Small intestine (tissue), 7 donors: ENCODE results near the gene EXT2. TPM values are rescaled to one million over a fixed set of nuclear protein-coding genes. Genes with fewer than 3 reads are reported as not detected.
A peak's percentile ranks its signal among the peaks of the same experiment; 100 is the strongest.

ENCODE experiments used
- DNase-seq, 2 donors: peaks; one replicate each; pipeline versions ENCODE4 v3.0.0 to v3.0.0-alpha.2; 2013
- FAIRE-seq: peaks from 2 replicates; lab custom pipeline; 2012; peaks lifted over from hg19 to GRCh38; lab: Jason Lieb, UNC
- H3K27ac ChIP-seq, 3 donors: one replicate each; pipeline ENCODE4 v1.5.1; 2013; ENCODE audit warnings: low read length in 2 of 3, mild to moderate bottlenecking in 2 of 3, control low read depth in 1 of 3, inconsistent platforms in 1 of 3, low read depth in 1 of 3, moderate library complexity in 1 of 3
- H3K27me3 ChIP-seq, 3 donors: one replicate each; pipeline ENCODE4 v1.6.1; 2013; ENCODE audit warnings: low read length in 3 of 3, inconsistent platforms in 1 of 3; ENCODE audit not compliant: control insufficient read depth in 3 of 3, insufficient read depth in 3 of 3
- H3K36me3 ChIP-seq, 3 donors: one replicate each; pipeline ENCODE4 v1.6.1; 2013; ENCODE audit warnings: low read length in 3 of 3, inconsistent platforms in 1 of 3, low read depth in 1 of 3, mild to moderate bottlenecking in 1 of 3, moderate library complexity in 1 of 3; ENCODE audit not compliant: control insufficient read depth in 3 of 3, insufficient read depth in 2 of 3
- H3K4me1 ChIP-seq, 3 donors: one replicate each; pipeline ENCODE4 v1.6.1; 2013; ENCODE audit warnings: low read length in 2 of 3, inconsistent platforms in 1 of 3, low read depth in 1 of 3, mild to moderate bottlenecking in 1 of 3, moderate library complexity in 1 of 3; ENCODE audit not compliant: control insufficient read depth in 3 of 3, insufficient read depth in 2 of 3
- H3K4me3 ChIP-seq, 3 donors: one replicate each; pipeline ENCODE4 v1.5.1; 2013; ENCODE audit warnings: low read length in 3 of 3, control low read depth in 1 of 3, inconsistent platforms in 1 of 3, low read depth in 1 of 3, mild to moderate bottlenecking in 1 of 3, moderate library complexity in 1 of 3
- H3K9me3 ChIP-seq, 2 donors: one replicate each; pipeline ENCODE4 v1.6.1; 2013; ENCODE audit warnings: low read depth in 1 of 2, low read length in 1 of 2; ENCODE audit not compliant: control insufficient read depth in 2 of 2, insufficient read depth in 1 of 2
- WGBS, 3 donors: extraction: QIAGEN DNeasy Blood & Tissue Kit; methylation state at CpG; one replicate each; pipeline ENCODE4 v1.1.7; 2013; 5-methylcytosine and 5-hydroxymethylcytosine counted together
- polyA plus RNA-seq, 4 donors: library from polyadenylated mRNA; stranded (reverse) in 3 of 4; unstranded in 1 of 4; fragments of 200-250 nt in 3 of 4; fragments of 120-200 nt in 1 of 4; gene quantifications; one replicate each; pipeline versions ENCODE4 v1.2.1 to v1.2.3, GENCODE V29; 2013
- donor health status: healthy with polysubstance abuse.
- donor health status: control.
- donor health status: control.
- donor health status: Bipolar disorder and iron deficiency.
- donor health status: healthy.

EXT2 gene
- polyA plus RNA-seq, 4 donors: 18.6 to 47.1 (median 28.6) TPM

DNA sequence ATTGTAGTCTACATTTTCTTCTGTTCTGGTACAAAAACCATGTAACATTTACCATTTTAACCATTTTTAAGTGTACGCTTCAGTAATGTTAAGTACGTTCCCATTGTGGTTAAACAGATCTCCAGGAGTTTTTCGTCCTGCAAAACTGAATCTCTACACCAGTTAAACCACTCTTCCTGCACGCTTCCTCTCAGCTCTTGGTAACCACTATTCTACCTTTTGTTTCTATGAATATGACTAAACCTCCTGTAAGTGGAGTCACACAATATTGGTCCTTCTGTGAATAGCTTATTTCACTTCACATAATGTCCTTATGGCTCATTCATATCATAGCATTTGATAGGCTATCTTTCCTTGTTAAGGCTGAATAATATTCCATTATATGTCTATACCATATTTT lies 7.1 kb upstream of the EXT2 start:
- no peak for DNase-seq
- Histone ChIP-seq H3K4me3 (no peak overlapping the region), H3K27me3 (no peaks in the 10 kb centered on the region), H3K9me3 (peaks cover 0 to 3% of the 10 kb centered on the region in 2 donors), H3K4me1 (no peaks in the 10 kb centered on the region), H3K36me3 (peaks cover 0 to 7% (median 0%) of the 10 kb centered on the region in 3 donors), H3K27ac (no peak overlapping the region)
- 78 to 97% (median 84%) methylated on average over 4 of the region's 4 CpGs for WGBS, 3 donors
- FAIRE-seq: no peak

DNA sequence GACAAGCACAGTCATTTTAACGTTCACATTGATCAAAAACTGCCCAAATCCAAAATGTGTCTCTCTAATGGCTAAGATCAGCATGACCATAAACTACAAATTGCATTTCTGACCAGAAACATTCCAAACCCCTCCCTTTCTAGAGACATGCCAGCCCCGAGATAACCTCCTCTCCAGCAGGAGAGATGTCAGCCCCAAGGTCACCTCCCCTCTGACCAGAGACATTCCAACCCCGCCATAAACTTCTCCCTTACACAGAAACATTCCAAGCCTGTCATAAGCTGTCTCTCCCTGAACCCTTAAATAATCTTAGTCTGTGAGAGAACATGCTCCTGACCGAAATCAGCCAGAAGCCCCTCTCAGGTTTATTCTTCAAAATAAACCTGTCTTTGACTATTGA lies 6.6 kb upstream of the EXT2 start:
- H3K27me3 ChIP-seq: no peaks in the 10 kb centered on the region
- no peak overlapping the region for H3K27ac ChIP-seq
- DNase-seq: no peak
- H3K9me3 ChIP-seq: peaks cover 0 to 3% of the 10 kb centered on the region in 2 donors
- H3K4me3 ChIP-seq: no peak overlapping the region
- FAIRE-seq: no peak
- peaks cover 0 to 3% (median 0%) of the 10 kb centered on the region in 3 donors for H3K36me3 ChIP-seq
- H3K4me1 ChIP-seq: no peaks in the 10 kb centered on the region
- 87 to 93% (median 93%) methylated on average over 4 of the region's 4 CpGs for WGBS, 3 donors

DNA sequence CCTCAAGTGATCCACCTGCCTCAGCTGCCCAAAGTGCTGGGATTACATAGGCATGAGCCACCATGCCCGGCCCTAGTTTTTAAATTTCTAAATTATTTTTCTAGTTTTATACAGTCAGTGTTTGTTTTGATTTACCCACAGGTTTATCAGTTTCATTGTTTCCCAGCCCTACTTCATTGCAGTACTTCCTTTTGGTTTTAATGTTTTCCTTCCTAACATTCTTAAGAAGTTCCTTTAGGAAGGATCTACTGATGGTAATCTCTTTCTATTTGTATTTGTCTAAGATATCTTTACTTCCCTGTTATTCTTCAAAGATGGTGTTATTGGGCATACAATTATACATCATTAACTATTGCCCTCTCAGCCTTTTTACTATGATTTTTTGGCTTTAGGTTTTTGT lies 4.9 kb upstream of the EXT2 start:
- FAIRE-seq (no peak), DNase-seq (no peak)
- no peak overlapping the region for H3K4me3 ChIP-seq
- no peaks in the 10 kb centered on the region for H3K36me3 ChIP-seq
- H3K4me1 ChIP-seq: no peaks in the 10 kb centered on the region
- H3K27ac ChIP-seq: no peak overlapping the region
- no peaks in the 10 kb centered on the region for H3K9me3 ChIP-seq
- 90 to 95% (median 91%) methylated on average over 1 of the region's 1 CpG for WGBS, 3 donors
- no peaks in the 10 kb centered on the region for H3K27me3 ChIP-seq

DNA sequence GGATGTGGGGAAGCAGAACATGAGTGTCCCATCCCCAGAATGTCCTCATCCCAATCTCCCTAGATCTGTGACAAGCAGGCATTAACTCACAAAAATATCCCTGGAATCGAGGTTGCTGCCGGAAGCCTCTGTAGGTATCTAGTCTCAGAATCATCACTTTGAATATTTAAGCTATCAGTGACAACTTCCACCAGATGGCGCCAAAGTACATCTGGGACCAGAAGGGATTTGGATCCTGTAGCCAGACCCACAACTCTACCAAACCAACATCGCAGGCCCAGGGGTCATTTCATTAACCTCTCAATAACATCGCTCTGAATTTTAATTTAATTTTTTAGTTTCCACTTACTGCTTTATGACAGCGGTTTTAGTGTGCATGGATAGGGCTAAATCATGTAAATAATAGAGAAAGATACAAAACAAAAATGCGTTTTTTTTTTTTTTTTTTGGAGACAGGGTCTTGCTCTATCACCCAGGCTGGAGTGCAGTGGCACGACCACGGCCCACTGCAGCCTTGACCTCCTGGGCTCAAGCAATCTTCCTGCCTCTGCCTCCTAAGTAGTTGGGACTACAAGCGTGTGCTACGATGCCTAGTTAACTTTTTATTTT lies 1.1 kb upstream of the EXT2 start:
- peak; percentile 84 to 85 for DNase-seq
- WGBS, 3 donors: 25 to 28% (median 25%) methylated on average over 11 of the region's 11 CpGs
- H3K27me3 ChIP-seq: no peaks in the 10 kb centered on the region
- H3K36me3 ChIP-seq: no peaks in the 10 kb centered on the region
- H3K27ac ChIP-seq: no peak overlapping the region
- no peaks in the 10 kb centered on the region for H3K9me3 ChIP-seq
- no peak overlapping the region for H3K4me3 ChIP-seq
- no peak for FAIRE-seq
- H3K4me1 ChIP-seq: peaks cover 0 to 6% (median 3%) of the 10 kb centered on the region in 3 donors

DNA sequence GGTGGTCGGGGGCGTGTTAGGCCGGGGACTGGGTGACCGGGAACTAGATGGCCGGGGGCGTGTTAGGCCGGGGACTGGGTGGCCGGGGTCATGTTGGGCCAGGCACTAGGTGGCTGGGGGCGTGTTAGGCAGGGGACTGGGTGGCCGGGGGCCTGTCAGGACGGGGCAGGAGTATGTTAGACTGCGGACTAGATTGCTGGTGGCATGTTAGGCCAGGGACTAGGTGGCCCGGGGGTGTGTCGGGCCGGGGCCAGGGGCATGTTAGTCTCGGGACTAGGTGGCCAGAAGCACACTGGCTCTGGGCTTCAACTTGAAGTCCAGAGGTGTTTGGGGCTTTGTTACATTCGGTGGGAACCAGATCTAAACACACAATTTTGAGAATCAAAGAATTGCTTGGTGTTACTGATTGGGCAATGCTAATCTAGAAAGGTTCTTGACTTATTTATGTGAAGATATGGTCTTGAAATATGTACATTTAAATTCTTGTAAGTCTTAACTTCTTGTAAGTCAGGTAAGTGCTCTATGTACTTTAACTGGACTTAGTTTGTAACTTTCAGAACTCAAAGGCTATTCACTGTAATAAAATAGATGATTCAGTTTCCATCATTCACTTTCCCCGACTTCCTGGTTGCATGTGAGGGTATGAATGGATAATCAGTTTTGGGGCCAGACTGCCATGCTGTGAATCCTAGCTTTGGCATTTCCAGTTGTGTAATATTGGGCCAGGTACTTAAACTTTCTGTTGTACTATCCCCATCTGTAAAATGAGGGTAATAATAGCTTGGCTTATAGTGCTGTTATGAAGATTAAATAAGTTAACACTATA lies 1.1 kb downstream of the EXT2 start:
- H3K9me3 ChIP-seq: peaks cover 0 to 4% of the 10 kb centered on the region in 2 donors
- peaks cover 0 to 6% (median 3%) of the 10 kb centered on the region in 3 donors for H3K4me1 ChIP-seq
- H3K27me3 ChIP-seq: no peaks in the 10 kb centered on the region
- DNase-seq: peak; percentile 54 to 69
- FAIRE-seq: no peak
- WGBS, 3 donors: 4 to 14% (median 10%) methylated on average over 17 to 18 of the region's 18 CpGs
- H3K27ac ChIP-seq: peak overlapping the region; percentile 12 to 64 (median 53)
- peak overlapping the region; percentile 75 to 95 (median 81) for H3K4me3 ChIP-seq
- H3K36me3 ChIP-seq: peaks cover 3 to 4% (median 3%) of the 10 kb centered on the region in 3 donors

DNA sequence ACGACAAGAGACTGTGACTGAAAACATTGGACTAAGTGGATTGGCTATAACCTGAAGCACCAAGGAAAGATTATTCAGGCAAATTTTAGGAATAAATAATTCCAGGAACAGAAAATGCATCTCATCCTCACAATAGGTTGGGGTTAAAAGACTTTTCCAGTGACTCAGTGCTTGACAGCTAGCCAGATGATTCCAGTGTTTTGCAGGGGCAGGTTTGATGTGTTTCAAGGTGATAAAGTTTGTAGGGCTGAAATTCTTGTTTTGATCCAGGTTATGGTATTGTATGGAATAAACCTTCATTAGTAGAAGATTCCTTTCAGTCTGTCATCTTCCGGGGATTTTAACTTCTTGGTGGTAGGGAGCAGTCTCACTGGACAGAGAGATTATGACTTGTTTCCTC lies 2.3 kb downstream of the EXT2 start:
- no peak for FAIRE-seq
- peaks cover 3 to 4% (median 3%) of the 10 kb centered on the region in 3 donors for H3K36me3 ChIP-seq
- WGBS, 3 donors: 84 to 98% (median 87%) methylated on average over 2 of the region's 2 CpGs
- H3K4me3 ChIP-seq: no peak overlapping the region
- H3K27me3 ChIP-seq: no peaks in the 10 kb centered on the region
- H3K9me3 ChIP-seq: peaks cover 0 to 4% of the 10 kb centered on the region in 2 donors
- H3K27ac ChIP-seq: no peak overlapping the region
- H3K4me1 ChIP-seq: peaks cover 0 to 6% (median 3%) of the 10 kb centered on the region in 3 donors
- no peak for DNase-seq

DNA sequence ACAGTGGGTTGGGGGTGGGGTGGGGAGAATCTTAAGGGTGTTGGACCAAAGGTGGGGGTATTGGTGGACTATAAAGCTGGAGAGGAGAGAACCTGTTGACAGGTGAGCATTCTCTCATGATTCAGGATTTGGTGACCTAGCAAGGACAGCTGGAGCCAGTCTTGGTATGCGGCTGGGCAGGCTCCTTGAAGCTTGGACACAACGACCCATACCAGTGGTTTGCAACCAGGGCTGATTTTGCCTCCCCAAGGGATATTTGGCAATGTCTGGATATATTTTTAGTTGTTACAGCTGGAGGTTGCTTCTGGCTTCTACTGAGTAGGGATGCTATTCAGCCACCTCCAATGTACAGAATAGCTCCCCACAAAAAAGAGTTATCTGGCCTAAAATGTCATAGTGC lies 5.6 kb downstream of the EXT2 start:
- DNase-seq (no peak), FAIRE-seq (no peak)
- H3K4me3 ChIP-seq: no peak overlapping the region
- H3K4me1 ChIP-seq: peaks cover 0 to 6% (median 3%) of the 10 kb centered on the region in 3 donors
- H3K9me3 ChIP-seq: peaks cover 0 to 4% of the 10 kb centered on the region in 2 donors
- H3K27me3 ChIP-seq: no peaks in the 10 kb centered on the region
- 90 to 97% (median 92%) methylated on average over 2 of the region's 2 CpGs for WGBS, 3 donors
- H3K27ac ChIP-seq: no peak overlapping the region
- H3K36me3 ChIP-seq: peaks cover 3 to 5% (median 4%) of the 10 kb centered on the region in 3 donors

DNA sequence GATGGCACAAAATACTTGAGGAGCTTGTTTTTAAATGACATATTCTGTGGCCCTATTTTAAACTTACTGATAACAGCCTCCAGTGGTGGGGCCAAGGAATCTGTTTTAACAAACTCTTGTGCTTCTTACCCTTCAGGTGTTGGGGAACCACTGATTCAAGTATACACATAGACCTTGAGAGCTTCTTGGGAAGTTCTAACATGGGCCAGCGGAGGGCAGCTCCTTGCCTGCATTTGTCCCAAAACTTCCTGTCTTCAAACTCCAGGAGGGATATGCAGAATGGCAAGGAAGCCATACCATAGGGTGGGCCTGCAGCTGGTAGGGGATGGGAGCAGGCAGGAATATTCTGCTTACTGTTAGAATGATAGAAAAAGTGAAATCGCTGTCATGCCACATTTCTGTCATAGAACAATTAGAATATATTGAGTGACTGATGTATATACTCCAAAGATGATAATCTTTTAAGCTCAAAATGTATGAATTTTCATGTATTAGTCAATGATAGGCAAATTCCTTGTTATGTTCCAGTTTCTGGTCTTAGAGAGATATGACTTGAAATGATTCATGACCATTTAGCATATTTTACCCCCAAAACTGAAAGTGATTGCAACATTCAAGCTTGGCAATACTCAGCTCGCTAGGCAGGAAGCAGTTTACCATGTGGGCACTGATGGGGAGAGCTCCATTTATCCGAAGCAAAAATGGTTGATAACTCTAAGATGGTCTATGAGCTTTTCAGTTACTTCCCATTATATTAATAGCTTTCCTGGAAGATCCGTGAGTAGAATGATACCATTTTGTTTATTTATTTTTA lies 9.2 kb downstream of the EXT2 start:
- H3K27me3 ChIP-seq: no peaks in the 10 kb centered on the region

More for the DNA sequence above, 9.2 kb downstream of the EXT2 start:
- Histone ChIP-seq H3K36me3 (peaks cover 3 to 21% (median 10%) of the 10 kb centered on the region in 3 donors), H3K4me3 (no peak overlapping the region), H3K27ac (no peak overlapping the region), H3K4me1 (no peaks in the 10 kb centered on the region), H3K9me3 (peaks cover 0 to 4% of the 10 kb centered on the region in 2 donors)
- DNase-seq: no peak
- 88 to 95% (median 89%) methylated on average over 5 of the region's 5 CpGs for WGBS, 3 donors
- no peak for FAIRE-seq
